Esophagus squamous epithelium (tissue), 4 donors: ENCODE data around the gene UBAC2.

Source experiments
- POLR2A ChIP-seq, 4 donors: fragments of 450-650 bp; IDR thresholded peaks; one replicate each; pipeline ENCODE4 v1.6.1; 2017; ENCODE audit warnings: antibody characterized with exemption in 4 of 4, mild to moderate bottlenecking in 4 of 4, moderate library complexity in 3 of 4
- TF ChIP-seq, protein P1 (sequence below), 6 experiments: fragments of 450-650 bp in 4 of 6; fragments of 200-600 bp in 2 of 6; sonication (generic) in 2 of 6; IDR thresholded peaks; one replicate each; pipeline ENCODE4 v1.5.1; 2016 to 2019; ENCODE audit warnings: antibody characterized with exemption in 6 of 6, mild to moderate bottlenecking in 4 of 6, moderate library complexity in 4 of 6

DNA sequence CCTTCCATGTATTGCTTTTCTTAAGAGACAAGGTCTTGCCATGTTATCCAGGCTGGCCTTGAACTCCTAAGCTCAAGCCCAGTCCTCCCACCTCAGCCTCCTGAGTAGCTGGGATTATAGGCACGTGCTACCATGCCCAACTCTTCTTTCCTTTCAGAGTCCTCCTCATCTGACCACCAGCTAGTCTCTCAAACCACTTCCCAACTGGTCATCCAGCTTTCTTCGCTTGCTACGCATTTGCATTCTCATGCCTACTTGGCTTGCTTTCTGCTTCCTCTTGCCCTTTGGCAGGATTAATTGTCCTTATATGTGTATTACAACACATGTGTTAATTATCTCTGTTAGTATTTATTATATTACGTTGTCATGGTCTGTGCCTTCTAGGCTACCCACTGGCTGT, 51.3 kb downstream of the UBAC2 start:
- TF ChIP-seq, protein P1, sequence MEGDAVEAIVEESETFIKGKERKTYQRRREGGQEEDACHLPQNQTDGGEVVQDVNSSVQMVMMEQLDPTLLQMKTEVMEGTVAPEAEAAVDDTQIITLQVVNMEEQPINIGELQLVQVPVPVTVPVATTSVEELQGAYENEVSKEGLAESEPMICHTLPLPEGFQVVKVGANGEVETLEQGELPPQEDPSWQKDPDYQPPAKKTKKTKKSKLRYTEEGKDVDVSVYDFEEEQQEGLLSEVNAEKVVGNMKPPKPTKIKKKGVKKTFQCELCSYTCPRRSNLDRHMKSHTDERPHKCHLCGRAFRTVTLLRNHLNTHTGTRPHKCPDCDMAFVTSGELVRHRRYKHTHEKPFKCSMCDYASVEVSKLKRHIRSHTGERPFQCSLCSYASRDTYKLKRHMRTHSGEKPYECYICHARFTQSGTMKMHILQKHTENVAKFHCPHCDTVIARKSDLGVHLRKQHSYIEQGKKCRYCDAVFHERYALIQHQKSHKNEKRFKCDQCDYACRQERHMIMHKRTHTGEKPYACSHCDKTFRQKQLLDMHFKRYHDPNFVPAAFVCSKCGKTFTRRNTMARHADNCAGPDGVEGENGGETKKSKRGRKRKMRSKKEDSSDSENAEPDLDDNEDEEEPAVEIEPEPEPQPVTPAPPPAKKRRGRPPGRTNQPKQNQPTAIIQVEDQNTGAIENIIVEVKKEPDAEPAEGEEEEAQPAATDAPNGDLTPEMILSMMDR (IDR thresholded peaks at IDR 0.05): no peak
- TF ChIP-seq POLR2A (IDR thresholded peaks at IDR 0.05): no peak
